IMR-90 (cell line): ENCODE data around the gene SORBS1. TPM values are rescaled to one million over a fixed set of nuclear protein-coding genes. Genes with fewer than 3 reads are reported as not detected.

Source experiments
- ATAC-seq: fragments of 200-7000 bp; cut with Tn5 transposase; 2 replicates; pipeline ENCODE4 v1.9.1; 2020; ENCODE audit warnings: low read depth, mild to moderate bottlenecking, moderate library complexity
- BruUV-seq: library from RNA; stranded (reverse); fragments of 400-500 nt; replicated peaks from 2 replicates; lab custom pipeline; 2021; lab: Mats Ljungman, UMichigan
- CTCF ChIA-PET: fragments of 300-600 bp; formaldehyde crosslinking; extraction: SDS; loops from one replicate; lab custom pipeline; 2021; ENCODE audit warnings: antibody characterized with exemption; lab: Yijun Ruan, JAX
- POLR2A ChIA-PET: fragments of 300-600 bp; sonication (Branson Sonifier 250); formaldehyde crosslinking; loops from one replicate; lab custom pipeline; 2022; ENCODE audit warnings: antibody characterized with exemption; ENCODE audit not compliant: unreplicated experiment; lab: Charles Lee
- DNase-seq: peaks from one replicate; pipeline ENCODE4 v3.0.0; 2013
- H2AFZ ChIP-seq: replicated peaks from 2 replicates; pipeline ENCODE3; 2013; ENCODE audit warnings: low read length, mild to moderate bottlenecking; ENCODE audit not compliant: poor library complexity
- H2AK5ac ChIP-seq: 2 replicates; pipeline ENCODE4 v1.6.1; 2013; ENCODE audit warnings: low read depth, low read length, inconsistent platforms
- H2AK9ac ChIP-seq: replicated peaks from 2 replicates; pipeline ENCODE3; 2013; ENCODE audit warnings: mild to moderate bottlenecking, low read depth, low read length, moderate library complexity; ENCODE audit not compliant: poor library complexity
- H2BK120ac ChIP-seq: 2 replicates; pipeline ENCODE4 v1.6.1; 2013; ENCODE audit warnings: low read depth, low read length, inconsistent platforms
- H2BK15ac ChIP-seq: 3 replicates; pipeline ENCODE4 v1.6.1; 2013; ENCODE audit warnings: low read depth, low read length, inconsistent platforms
- H2BK20ac ChIP-seq: 2 replicates; pipeline ENCODE4 v1.6.1; 2013; ENCODE audit warnings: low read depth, mild to moderate bottlenecking, inconsistent platforms, low read length, moderate library complexity
- H2BK5ac ChIP-seq: 2 replicates; pipeline ENCODE4 v1.6.1; 2013; ENCODE audit warnings: mild to moderate bottlenecking, low read depth, low read length, inconsistent platforms; ENCODE audit not compliant: poor library complexity, severe bottlenecking
- H3K14ac ChIP-seq: replicated peaks from 2 replicates; pipeline ENCODE4 v1.6.1; 2013; ENCODE audit warnings: low read depth, low read length, inconsistent platforms
- H3K18ac ChIP-seq: 2 replicates; pipeline ENCODE4 v1.6.1; 2013; ENCODE audit warnings: low read depth, low read length, control low read depth
- H3K23ac ChIP-seq: 2 replicates; pipeline ENCODE4 v1.6.1; 2013; ENCODE audit warnings: low read depth, low read length, inconsistent platforms
- H3K27ac ChIP-seq: 2 replicates; pipeline ENCODE4 v1.5.1; 2013; ENCODE audit warnings: mild to moderate bottlenecking, control low read depth, low read length; ENCODE audit not compliant: insufficient read depth
- H3K27me3 ChIP-seq: 2 replicates; pipeline ENCODE4 v1.6.1; 2013; ENCODE audit warnings: low read length; ENCODE audit not compliant: control insufficient read depth, insufficient read depth
- H3K36me3 ChIP-seq: 2 replicates; pipeline ENCODE4 v1.6.1; 2013; ENCODE audit warnings: low read length, mixed read lengths; ENCODE audit not compliant: control insufficient read depth, insufficient read depth
- H3K4ac ChIP-seq: 2 replicates; pipeline ENCODE4 v1.6.1; 2013; ENCODE audit warnings: low read depth, low read length, inconsistent platforms
- H3K4me1 ChIP-seq: 2 replicates; pipeline ENCODE4 v1.6.1; 2013; ENCODE audit warnings: low read length, mixed read lengths; ENCODE audit not compliant: control insufficient read depth, insufficient read depth
- H3K4me2 ChIP-seq: 2 replicates; pipeline ENCODE4 v1.6.1; 2013; ENCODE audit warnings: low read depth, mild to moderate bottlenecking, control low read depth, low read length, moderate library complexity
- H3K4me3 ChIP-seq: 2 replicates; pipeline ENCODE4 v1.5.1; 2013; ENCODE audit warnings: low read depth, mild to moderate bottlenecking, control low read depth, low read length, moderate library complexity; ENCODE audit not compliant: insufficient read depth
- H3K56ac ChIP-seq: 2 replicates; pipeline ENCODE4 v1.6.1; 2013; ENCODE audit warnings: low read length, inconsistent platforms; ENCODE audit not compliant: insufficient read depth; ENCODE audit errors: extremely low read depth
- H3K79me1 ChIP-seq, 2 experiments: 2 replicates each; pipeline ENCODE4 v1.6.1; 2013; ENCODE audit warnings: low read length in 2 of 2, inconsistent platforms in 1 of 2, low read depth in 1 of 2
- H3K9ac ChIP-seq: 2 replicates; pipeline ENCODE4 v1.6.1; 2013; ENCODE audit warnings: low read depth, low read length, control low read depth
- H3K9me1 ChIP-seq: 2 replicates; pipeline ENCODE4 v1.6.1; 2013; ENCODE audit warnings: low read length, inconsistent platforms; ENCODE audit not compliant: insufficient read depth
- H3K9me3 ChIP-seq: 2 replicates; pipeline ENCODE4 v1.6.1; 2013; ENCODE audit warnings: low read length; ENCODE audit not compliant: control insufficient read depth, insufficient read depth
- H4K20me1 ChIP-seq: 2 replicates; pipeline ENCODE4 v1.6.1; 2013; ENCODE audit warnings: low read length, inconsistent platforms; ENCODE audit not compliant: insufficient read depth
- H4K5ac ChIP-seq: 2 replicates; pipeline ENCODE4 v1.6.1; 2013; ENCODE audit warnings: mild to moderate bottlenecking, low read depth, low read length, control low read depth
- H4K8ac ChIP-seq, 2 experiments: 2 replicates each; pipeline ENCODE4 v1.6.1; 2013; ENCODE audit warnings: low read depth in 2 of 2, low read length in 2 of 2, control low read depth in 1 of 2, inconsistent platforms in 1 of 2
- H4K91ac ChIP-seq: 2 replicates; pipeline ENCODE4 v1.6.1; 2013; ENCODE audit warnings: low read depth, low read length, inconsistent platforms; ENCODE audit not compliant: insufficient read depth
- BHLHE40 ChIP-seq: fragments of 150-350 bp; IDR thresholded peaks from 2 replicates; pipeline ENCODE4 v1.6.1; 2016; ENCODE audit warnings: mild to moderate bottlenecking, low read depth, low read length
- CEBPB ChIP-seq: IDR thresholded peaks from 2 replicates; pipeline ENCODE4 v1.6.1; 2012; ENCODE audit warnings: low read depth, low read length, improper control_type of control experiment
- CHD1 ChIP-seq: IDR thresholded peaks from 2 replicates; pipeline ENCODE4 v1.6.1; 2012; ENCODE audit warnings: low read depth, low read length, improper control_type of control experiment
- FOS ChIP-seq: fragments of 150-350 bp; IDR thresholded peaks from 2 replicates; pipeline ENCODE4 v1.6.1; 2016; ENCODE audit warnings: low read depth, low read length
- MAFK ChIP-seq: IDR thresholded peaks from 2 replicates; pipeline ENCODE4 v1.6.1; 2012; ENCODE audit warnings: low read depth, low read length, improper control_type of control experiment
- MAZ ChIP-seq: IDR thresholded peaks from 2 replicates; pipeline ENCODE4 v1.6.1; 2012; ENCODE audit warnings: low read depth, mild to moderate bottlenecking, low read length, improper control_type of control experiment, moderate library complexity, borderline replicate concordance
- MXI1 ChIP-seq: IDR thresholded peaks from 2 replicates; pipeline ENCODE4 v1.6.1; 2012; ENCODE audit warnings: low read depth, mild to moderate bottlenecking, low read length, moderate library complexity, borderline replicate concordance
- NFE2L2 ChIP-seq: fragments of 150-350 bp; IDR thresholded peaks from 2 replicates; pipeline ENCODE4 v1.6.1; 2016; ENCODE audit warnings: low read depth, mild to moderate bottlenecking, low read length
- POLR2A ChIP-seq: IDR thresholded peaks from 2 replicates; pipeline ENCODE4 v1.6.1; 2012; ENCODE audit warnings: mild to moderate bottlenecking, low read depth, low read length
- RAD21 ChIP-seq: IDR thresholded peaks from 2 replicates; pipeline ENCODE4 v1.6.1; 2012; ENCODE audit warnings: low read length, improper control_type of control experiment
- RFX5 ChIP-seq: IDR thresholded peaks from 2 replicates; pipeline ENCODE4 v1.8.0; 2012; ENCODE audit warnings: low read depth, mild to moderate bottlenecking, low read length, moderate library complexity
- SMC3 ChIP-seq: fragments of 150-350 bp; IDR thresholded peaks from 2 replicates; pipeline ENCODE4 v1.6.1; 2016; ENCODE audit warnings: low read depth, mild to moderate bottlenecking, antibody characterized with exemption, low read length, moderate library complexity
- WGBS, 2 experiments: methylation state at CpG; one replicate each; pipeline versions ENCODE4 v1.1.5 to v1.1.7; 2013; ENCODE audit warnings: missing lambda C conversion rate in 2 of 2; ENCODE audit not compliant: insufficient read length in 1 of 2; ENCODE audit errors: extremely low coverage in 2 of 2; 5-methylcytosine and 5-hydroxymethylcytosine counted together
- dilution Hi-C: fragments of 300-500 bp; cut with HindIII; formaldehyde crosslinking; loops from one replicate; pipeline ENCODE4 v1.14.3; 2018; ENCODE audit warnings: low sequenced_read_pairs; ENCODE audit not compliant: unreplicated experiment
- in situ Hi-C: fragments of 300-500 bp; cut with MboI; formaldehyde crosslinking; loops from 3 replicates; pipeline ENCODE4 v1.14.3; 2019; ENCODE audit warnings: low sequenced_read_pairs, inconsistent platforms, mixed read lengths
- intact Hi-C: fragments of 100-400 bp; cut with micrococcal nuclease; formaldehyde crosslinking; loops from 2 replicates; pipeline ENCODE4 v1.10.0; 2022
- polyA plus RNA-seq, 3 experiments: library from polyadenylated mRNA; depleted of rRNA; stranded (reverse); fragments of >200 nt; gene quantifications; 2 replicates each; pipeline ENCODE4 v1.2.3, GENCODE V29; 2012; ENCODE audit warnings: low replicate concordance in 1 of 3
- total RNA-seq: library from RNA; depleted of rRNA; stranded (reverse); fragments of >200 nt; gene quantifications from 2 replicates; pipeline ENCODE4 v1.2.3, GENCODE V29; 2012
- TF ChIP-seq, protein P1 (sequence below): fragments of 150-350 bp; IDR thresholded peaks from 2 replicates; pipeline ENCODE4 v1.6.1; 2017; ENCODE audit warnings: mild to moderate bottlenecking, antibody characterized with exemption, low read length, low read depth
- TF ChIP-seq, protein P2 (sequence below): conservative IDR thresholded peaks from 2 replicates; pipeline ENCODE4 v1.5.1; 2012; ENCODE audit warnings: mild to moderate bottlenecking, low read depth, low read length, improper control_type of control experiment

SORBS1 gene
- total and polyA plus RNA-seq, 2 of the 4 experiments (the other 2 are of a cell fraction): 0.18 to 0.32 TPM

DNA sequence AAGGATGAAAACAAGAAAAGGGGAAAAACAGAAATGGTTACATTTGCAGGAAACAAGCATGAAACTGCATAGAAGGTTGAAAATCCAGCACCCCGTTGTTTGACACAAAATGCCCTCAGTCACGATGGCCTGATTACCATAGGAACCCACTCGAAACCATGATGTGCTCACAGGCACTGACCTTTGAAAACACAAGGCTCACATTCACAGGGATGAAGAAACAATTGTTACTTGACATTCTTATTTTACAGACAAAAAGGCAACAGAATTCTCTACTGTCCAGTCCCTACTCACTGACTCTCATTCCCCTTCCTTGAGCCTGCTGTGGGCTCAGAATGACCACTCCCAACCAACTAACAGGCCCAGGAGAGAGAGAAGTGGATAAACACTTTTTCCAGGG, 138.9 kb downstream of the SORBS1 start:
- Histone ChIP-seq H2BK5ac (no peak overlapping the region), H3K27me3 (peaks cover 13% of the 10 kb centered on the region), H3K14ac (no peak overlapping the region), H3K9ac (no peak overlapping the region), H3K18ac (no peak overlapping the region), H3K79me1 (no peaks in the 10 kb centered on the region), H2AK5ac (no peak overlapping the region), H3K4me2 (no peak overlapping the region), H2AFZ (no peak overlapping the region), H2BK20ac (no peak overlapping the region), H2AK9ac (no peak overlapping the region), H3K9me1 (no peaks in the 10 kb centered on the region), H4K91ac (no peak overlapping the region), H3K9me3 (no peaks in the 10 kb centered on the region), H3K23ac (no peak overlapping the region), H3K4me3 (no peak overlapping the region), H2BK15ac (no peak overlapping the region), H3K36me3 (no peaks in the 10 kb centered on the region), H3K27ac (no peak overlapping the region), H3K4ac (no peak overlapping the region), H4K5ac (no peak overlapping the region), H4K20me1 (no peaks in the 10 kb centered on the region), H3K56ac (no peak overlapping the region), H3K4me1 (no peaks in the 10 kb centered on the region), H2BK120ac (no peak overlapping the region), H4K8ac (no peak overlapping the region)
- TF ChIP-seq, protein P1, sequence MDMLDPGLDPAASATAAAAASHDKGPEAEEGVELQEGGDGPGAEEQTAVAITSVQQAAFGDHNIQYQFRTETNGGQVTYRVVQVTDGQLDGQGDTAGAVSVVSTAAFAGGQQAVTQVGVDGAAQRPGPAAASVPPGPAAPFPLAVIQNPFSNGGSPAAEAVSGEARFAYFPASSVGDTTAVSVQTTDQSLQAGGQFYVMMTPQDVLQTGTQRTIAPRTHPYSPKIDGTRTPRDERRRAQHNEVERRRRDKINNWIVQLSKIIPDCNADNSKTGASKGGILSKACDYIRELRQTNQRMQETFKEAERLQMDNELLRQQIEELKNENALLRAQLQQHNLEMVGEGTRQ: no peak
- no peak for TF ChIP-seq MAFK
- no peak for TF ChIP-seq CEBPB
- no peak for TF ChIP-seq FOS
- no peak for TF ChIP-seq SMC3
- no peak for TF ChIP-seq MXI1
- TF ChIP-seq RAD21: no peak
- no peak for TF ChIP-seq BHLHE40
- TF ChIP-seq RFX5: no peak
- TF ChIP-seq, protein P2, sequence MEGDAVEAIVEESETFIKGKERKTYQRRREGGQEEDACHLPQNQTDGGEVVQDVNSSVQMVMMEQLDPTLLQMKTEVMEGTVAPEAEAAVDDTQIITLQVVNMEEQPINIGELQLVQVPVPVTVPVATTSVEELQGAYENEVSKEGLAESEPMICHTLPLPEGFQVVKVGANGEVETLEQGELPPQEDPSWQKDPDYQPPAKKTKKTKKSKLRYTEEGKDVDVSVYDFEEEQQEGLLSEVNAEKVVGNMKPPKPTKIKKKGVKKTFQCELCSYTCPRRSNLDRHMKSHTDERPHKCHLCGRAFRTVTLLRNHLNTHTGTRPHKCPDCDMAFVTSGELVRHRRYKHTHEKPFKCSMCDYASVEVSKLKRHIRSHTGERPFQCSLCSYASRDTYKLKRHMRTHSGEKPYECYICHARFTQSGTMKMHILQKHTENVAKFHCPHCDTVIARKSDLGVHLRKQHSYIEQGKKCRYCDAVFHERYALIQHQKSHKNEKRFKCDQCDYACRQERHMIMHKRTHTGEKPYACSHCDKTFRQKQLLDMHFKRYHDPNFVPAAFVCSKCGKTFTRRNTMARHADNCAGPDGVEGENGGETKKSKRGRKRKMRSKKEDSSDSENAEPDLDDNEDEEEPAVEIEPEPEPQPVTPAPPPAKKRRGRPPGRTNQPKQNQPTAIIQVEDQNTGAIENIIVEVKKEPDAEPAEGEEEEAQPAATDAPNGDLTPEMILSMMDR: no peak
- TF ChIP-seq NFE2L2: no peak
- TF ChIP-seq CHD1: no peak
- no peak for TF ChIP-seq POLR2A
- TF ChIP-seq MAZ: no peak
- in situ Hi-C loops: no loop called here
- BruUV-seq: no TSS peak
- no peak for ATAC-seq
- no peak for DNase-seq
- 52% methylated on average over 2 of the region's 3 CpGs; no CpG with 5 or more reads in 1 of the 2 experiments for WGBS, 2 experiments
- ChIA-PET CTCF (interaction anchor here (2.0 kb wide), 1 partner anchor 8 kb away, joined by 9 read pairs; no protein-coding TSS in a partner anchor), POLR2A (no interaction called here)
- dilution Hi-C loops: no loop called here
- intact Hi-C loops: no loop called here
